ENCODE data around the gene PRDM16.

The PRDM16 gene

DNA sequence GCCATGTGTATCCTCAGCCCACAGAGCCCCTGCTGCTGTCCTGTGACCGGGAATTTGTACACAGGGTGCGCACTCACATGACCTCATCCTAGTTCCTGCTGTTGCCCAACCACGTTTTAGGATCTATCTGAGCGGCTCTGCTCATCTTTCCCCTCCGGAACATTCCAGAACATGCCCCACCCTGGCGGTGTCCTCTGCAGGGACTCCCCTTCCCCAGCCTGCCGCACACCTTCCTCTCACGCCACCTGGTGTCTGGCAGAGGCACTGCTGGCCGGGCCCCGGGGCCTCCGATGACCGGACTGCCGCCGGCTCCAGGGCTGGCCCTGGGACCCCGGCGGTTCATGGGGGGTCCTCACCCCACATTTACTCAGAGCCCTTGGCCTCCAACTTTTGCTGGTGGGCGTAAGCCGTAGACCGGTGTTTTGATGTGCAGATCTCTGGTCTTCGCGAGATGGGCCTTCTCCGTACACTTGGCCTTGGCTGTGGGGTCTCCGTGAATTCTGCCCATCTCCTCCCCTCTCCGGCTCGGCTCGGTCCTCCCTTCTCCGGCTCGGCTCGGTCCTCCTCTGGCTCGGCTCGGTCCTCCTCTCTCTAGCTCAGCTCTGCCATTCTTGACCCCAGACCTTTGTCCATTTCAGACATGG, 414.9 kb downstream of the PRDM16 start:
- DNase-seq: no peak

DNA sequence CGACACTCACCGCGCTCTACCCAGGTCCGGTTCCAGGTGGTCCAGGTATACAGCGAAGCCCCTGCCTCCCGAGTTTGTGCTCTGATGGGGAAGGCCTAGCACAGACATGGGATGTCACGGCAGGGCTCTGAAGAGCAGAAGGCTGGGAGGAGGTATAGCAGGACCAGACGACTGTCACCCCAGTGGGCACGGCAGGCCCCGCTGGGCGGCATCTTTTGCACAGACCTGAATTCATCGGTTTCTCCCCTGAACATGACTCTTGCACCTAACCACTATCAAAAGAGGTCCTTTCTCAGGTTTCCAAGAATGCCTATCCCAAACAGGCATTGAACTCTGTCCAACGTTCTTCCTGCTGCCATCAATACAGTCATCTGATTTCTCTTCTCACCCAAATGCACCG, 416.0 kb downstream of the PRDM16 start:
- DNase-seq: no peak

Data from NCI-H2107 (cell line).